ENCODE data around the gene ZNF579. TPM values are rescaled to one million over a fixed set of nuclear protein-coding genes. Genes with fewer than 3 reads are reported as not detected.

Gene ZNF579
- polyA plus RNA-seq, 1 donor (not counting 4 experiments of a cell fraction or from before 2014, with no cell fraction given) = 1.5 TPM

GRCh38 chr19:55540619-55541018 is 40.0 kb downstream of the ZNF579 start:
- H3K27ac ChIP-seq (ENCODE audit: control insufficient read depth, insufficient read depth, low read length) = no peak overlapping the region
- no peak overlapping the region for H3K4me2 ChIP-seq (ENCODE audit: control insufficient read depth, extremely low read depth, insufficient read depth, low read depth, low read length)
- dilution Hi-C loops (cut with MboI; ENCODE audit: extremely low pct_ligation_motif_present, low sequenced_read_pairs) = no loop called here
- no peaks in the 10 kb centered on the region for H3K4me1 ChIP-seq (ENCODE audit: control insufficient read depth, extremely low read depth, insufficient read depth, low read length)
- no peak overlapping the region for H3K9ac ChIP-seq (ENCODE audit: control insufficient read depth, extremely low read depth, insufficient read depth, low read length)
- DNase-seq (ENCODE audit: low read depth, low spot score) (no peak), FAIRE-seq (no peak)
- H3K9me1 ChIP-seq (ENCODE audit: control insufficient read depth, extremely low read depth, insufficient read depth, low read length) = no peaks in the 10 kb centered on the region
- H3K9me3 ChIP-seq (ENCODE audit: control insufficient read depth, low read depth, low read length) = no peaks in the 10 kb centered on the region
- H3K27me3 ChIP-seq (ENCODE audit: control insufficient read depth, extremely low read depth, insufficient read depth, low read length) = no peaks in the 10 kb centered on the region
- no peaks in the 10 kb centered on the region for H3K79me2 ChIP-seq (ENCODE audit: control insufficient read depth, insufficient read depth, low read length)
- no peak overlapping the region for H2AFZ ChIP-seq (ENCODE audit: control insufficient read depth, low read length)
- no peak overlapping the region for H3K4me3 ChIP-seq (ENCODE audit: control insufficient read depth in 2 of 3, extremely low read depth in 1 of 3, insufficient read depth in 2 of 3, low read depth in 1 of 3, low read length in 3 of 3)
- no peaks in the 10 kb centered on the region for H3K36me3 ChIP-seq (ENCODE audit: control insufficient read depth in 2 of 2, extremely low read depth in 1 of 2, insufficient read depth in 2 of 2, low read length in 2 of 2)
- H4K20me1 ChIP-seq (ENCODE audit: control insufficient read depth, extremely low read depth, insufficient read depth, low read length) = no peaks in the 10 kb centered on the region
- TF ChIP-seq, protein P1, sequence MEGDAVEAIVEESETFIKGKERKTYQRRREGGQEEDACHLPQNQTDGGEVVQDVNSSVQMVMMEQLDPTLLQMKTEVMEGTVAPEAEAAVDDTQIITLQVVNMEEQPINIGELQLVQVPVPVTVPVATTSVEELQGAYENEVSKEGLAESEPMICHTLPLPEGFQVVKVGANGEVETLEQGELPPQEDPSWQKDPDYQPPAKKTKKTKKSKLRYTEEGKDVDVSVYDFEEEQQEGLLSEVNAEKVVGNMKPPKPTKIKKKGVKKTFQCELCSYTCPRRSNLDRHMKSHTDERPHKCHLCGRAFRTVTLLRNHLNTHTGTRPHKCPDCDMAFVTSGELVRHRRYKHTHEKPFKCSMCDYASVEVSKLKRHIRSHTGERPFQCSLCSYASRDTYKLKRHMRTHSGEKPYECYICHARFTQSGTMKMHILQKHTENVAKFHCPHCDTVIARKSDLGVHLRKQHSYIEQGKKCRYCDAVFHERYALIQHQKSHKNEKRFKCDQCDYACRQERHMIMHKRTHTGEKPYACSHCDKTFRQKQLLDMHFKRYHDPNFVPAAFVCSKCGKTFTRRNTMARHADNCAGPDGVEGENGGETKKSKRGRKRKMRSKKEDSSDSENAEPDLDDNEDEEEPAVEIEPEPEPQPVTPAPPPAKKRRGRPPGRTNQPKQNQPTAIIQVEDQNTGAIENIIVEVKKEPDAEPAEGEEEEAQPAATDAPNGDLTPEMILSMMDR (optimal IDR thresholded peaks at IDR 0.05 in 1 of 3, IDR thresholded peaks at IDR 0.05 in 1 of 3, conservative IDR thresholded peaks at IDR 0.05 in 1 of 3; ENCODE audit: extremely low read depth in 1 of 3, insufficient read depth in 2 of 3, low read length in 3 of 3) = no peak
- TF ChIP-seq EZH2 (IDR thresholded peaks at IDR 0.05; ENCODE audit: low read length) = no peak

DNA sequence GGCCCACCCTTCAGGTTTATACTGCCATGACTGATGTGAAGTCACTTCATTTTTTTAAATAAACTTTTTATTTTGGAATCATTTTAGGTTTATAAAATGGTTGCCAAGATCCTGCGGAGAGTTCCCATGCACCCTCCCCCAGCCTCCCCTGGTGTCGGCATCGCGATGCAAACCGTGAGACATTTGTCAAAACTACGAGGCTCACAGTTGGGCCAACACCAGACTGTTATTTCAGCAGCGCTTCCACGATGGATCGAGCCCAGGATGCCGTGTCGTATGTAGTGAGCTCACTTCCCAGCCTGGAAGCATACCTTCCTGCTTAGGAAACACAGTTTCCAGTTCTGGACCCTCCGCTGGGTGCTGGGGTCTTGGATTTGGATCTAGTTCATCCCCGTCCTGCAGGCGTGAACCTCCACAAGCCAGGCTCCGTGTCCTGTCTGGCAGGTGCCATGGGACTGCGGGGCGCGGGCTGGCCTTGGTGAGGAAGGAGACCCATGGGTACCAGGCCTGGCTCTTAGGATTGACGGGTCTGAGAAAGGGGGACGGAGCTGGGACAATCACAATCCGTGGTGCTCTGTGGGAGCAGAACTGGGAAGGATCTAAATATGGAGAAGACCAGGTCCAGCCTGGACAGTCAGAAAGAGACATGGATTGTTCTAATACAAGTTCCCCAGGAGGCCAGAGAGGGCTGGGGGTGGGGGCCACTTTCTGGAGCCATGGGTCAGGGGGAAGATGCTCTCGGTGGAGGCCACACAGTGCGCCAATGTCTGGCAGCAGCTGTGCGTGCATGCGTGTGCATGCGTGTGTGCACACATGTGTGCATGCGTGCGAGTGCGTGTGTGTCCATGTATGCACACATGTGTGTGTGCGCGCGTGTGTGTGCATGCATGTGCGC is 41.3 kb downstream of the ZNF579 start:
- Histone ChIP-seq H3K27ac (ENCODE audit: control insufficient read depth, insufficient read depth, low read length) (no peak overlapping the region), H3K4me2 (ENCODE audit: control insufficient read depth, extremely low read depth, insufficient read depth, low read depth, low read length) (no peak overlapping the region), H3K79me2 (ENCODE audit: control insufficient read depth, insufficient read depth, low read length) (no peaks in the 10 kb centered on the region), H4K20me1 (ENCODE audit: control insufficient read depth, extremely low read depth, insufficient read depth, low read length) (no peaks in the 10 kb centered on the region), H3K9me1 (ENCODE audit: control insufficient read depth, extremely low read depth, insufficient read depth, low read length) (no peaks in the 10 kb centered on the region), H3K4me3 (ENCODE audit: control insufficient read depth in 2 of 3, extremely low read depth in 1 of 3, insufficient read depth in 2 of 3, low read depth in 1 of 3, low read length in 3 of 3) (no peak overlapping the region), H2AFZ (ENCODE audit: control insufficient read depth, low read length) (no peak overlapping the region), H3K9ac (ENCODE audit: control insufficient read depth, extremely low read depth, insufficient read depth, low read length) (no peak overlapping the region), H3K9me3 (ENCODE audit: control insufficient read depth, low read depth, low read length) (no peaks in the 10 kb centered on the region), H3K27me3 (ENCODE audit: control insufficient read depth, extremely low read depth, insufficient read depth, low read length) (no peaks in the 10 kb centered on the region), H3K4me1 (ENCODE audit: control insufficient read depth, extremely low read depth, insufficient read depth, low read length) (no peaks in the 10 kb centered on the region), H3K36me3 (ENCODE audit: control insufficient read depth in 2 of 2, extremely low read depth in 1 of 2, insufficient read depth in 2 of 2, low read length in 2 of 2) (no peaks in the 10 kb centered on the region)
- DNase-seq (ENCODE audit: low read depth, low spot score) (no peak), FAIRE-seq (no peak)
- TF ChIP-seq, protein P1 (optimal IDR thresholded peaks at IDR 0.05 in 1 of 3, IDR thresholded peaks at IDR 0.05 in 1 of 3, conservative IDR thresholded peaks at IDR 0.05 in 1 of 3; ENCODE audit: extremely low read depth in 1 of 3, insufficient read depth in 2 of 3, low read length in 3 of 3) = no peak
- no peak for TF ChIP-seq EZH2 (IDR thresholded peaks at IDR 0.05; ENCODE audit: low read length)
- dilution Hi-C loops (cut with MboI; ENCODE audit: extremely low pct_ligation_motif_present, low sequenced_read_pairs) = no loop called here
